Neural progenitor cell (in vitro differentiated cells): ENCODE data around the gene TOGARAM1. TPM values are rescaled to one million over a fixed set of nuclear protein-coding genes. Genes with fewer than 3 reads are reported as not detected.

Experiments used
- DNase-seq: peaks from one replicate; pipeline ENCODE4 v3.0.0-alpha.2; 2016; ENCODE audit warnings: low spot score
- H2AFZ ChIP-seq: fragments of 200-600 bp; sonication (generic); replicated peaks from 2 replicates; pipeline ENCODE4 v1.6.1; 2016; ENCODE audit warnings: antibody characterized with exemption
- H3F3A ChIP-seq: fragments of 200-600 bp; sonication (generic); 2 replicates; pipeline ENCODE4 v1.6.1; 2016; ENCODE audit warnings: antibody characterized with exemption, low read depth
- H3K27ac ChIP-seq: fragments of 200-600 bp; sonication (generic); 2 replicates; pipeline ENCODE4 v1.5.1; 2016; ENCODE audit warnings: mild to moderate bottlenecking
- H3K27me3 ChIP-seq: fragments of 200-600 bp; sonication (generic); 2 replicates; pipeline ENCODE4 v1.6.1; 2016; ENCODE audit warnings: mild to moderate bottlenecking, moderate library complexity
- H3K36me3 ChIP-seq: fragments of 200-600 bp; sonication (generic); 2 replicates; pipeline ENCODE4 v1.5.1; 2016
- H3K4me1 ChIP-seq: fragments of 200-600 bp; sonication (generic); 2 replicates; pipeline ENCODE4 v1.6.1; 2016; ENCODE audit warnings: mixed run types
- H3K4me2 ChIP-seq: fragments of 200-600 bp; sonication (generic); 2 replicates; pipeline ENCODE4 v1.6.1; 2016
- H3K4me3 ChIP-seq: fragments of 200-600 bp; sonication (generic); 2 replicates; pipeline ENCODE4 v1.5.1; 2016
- H3K79me2 ChIP-seq: fragments of 200-600 bp; sonication (generic); 2 replicates; pipeline ENCODE4 v1.6.1; 2016; ENCODE audit warnings: low read depth
- H3K9ac ChIP-seq: fragments of 200-600 bp; sonication (generic); 2 replicates; pipeline ENCODE4 v1.6.1; 2016
- H3K9me3 ChIP-seq: fragments of 200-600 bp; sonication (generic); 2 replicates; pipeline ENCODE4 v1.5.1; 2016; ENCODE audit warnings: low read depth
- H4K20me1 ChIP-seq: fragments of 200-600 bp; sonication (generic); 2 replicates; pipeline ENCODE4 v1.6.1; 2016; ENCODE audit warnings: low read depth
- H3K27ac Mint-ChIP-seq: 3 replicates; pipeline ENCODE4 v1.8.0; 2021; ENCODE audit warnings: mixed read lengths
- H3K27me3 Mint-ChIP-seq: 2 replicates; pipeline ENCODE4 v1.8.0; 2022; ENCODE audit warnings: low read depth, mild to moderate bottlenecking, inconsistent platforms, moderate library complexity, mixed read lengths; ENCODE audit not compliant: insufficient read depth
- H3K36me3 Mint-ChIP-seq: 3 replicates; pipeline ENCODE4 v1.8.0; 2021; ENCODE audit warnings: mixed read lengths
- H3K4me1 Mint-ChIP-seq: 3 replicates; pipeline ENCODE4 v1.8.0; 2021; ENCODE audit warnings: mixed read lengths
- H3K4me3 Mint-ChIP-seq: 3 replicates; pipeline ENCODE4 v1.8.0; 2021; ENCODE audit warnings: mild to moderate bottlenecking, moderate library complexity, mixed read lengths
- H3K9me3 Mint-ChIP-seq: 3 replicates; pipeline ENCODE4 v1.8.0; 2020; ENCODE audit warnings: mixed read lengths
- CTCF ChIP-seq: fragments of 200-600 bp; sonication (generic); IDR thresholded peaks from 2 replicates; pipeline ENCODE4 v1.5.1; 2017; ENCODE audit warnings: antibody characterized with exemption, mild to moderate bottlenecking
- EZH2 ChIP-seq: fragments of 200-600 bp; sonication (generic); IDR thresholded peaks from 2 replicates; pipeline ENCODE4 v1.6.1; 2017; ENCODE audit warnings: antibody characterized with exemption, mild to moderate bottlenecking, moderate library complexity
- EZH2phosphoT487 ChIP-seq: fragments of 200-600 bp; sonication (generic); IDR thresholded peaks from 2 replicates; pipeline ENCODE4 v1.6.1; 2017; ENCODE audit warnings: antibody characterized with exemption
- total RNA-seq: library from RNA; depleted of rRNA; stranded (reverse); fragments of >200 nt; gene quantifications from 2 replicates; pipeline ENCODE4 v1.2.3, GENCODE V29; 2015; ENCODE audit warnings: low replicate concordance

The TOGARAM1 gene
- total RNA-seq, 1 donor from 2014 or later, result 23.1 TPM

DNA sequence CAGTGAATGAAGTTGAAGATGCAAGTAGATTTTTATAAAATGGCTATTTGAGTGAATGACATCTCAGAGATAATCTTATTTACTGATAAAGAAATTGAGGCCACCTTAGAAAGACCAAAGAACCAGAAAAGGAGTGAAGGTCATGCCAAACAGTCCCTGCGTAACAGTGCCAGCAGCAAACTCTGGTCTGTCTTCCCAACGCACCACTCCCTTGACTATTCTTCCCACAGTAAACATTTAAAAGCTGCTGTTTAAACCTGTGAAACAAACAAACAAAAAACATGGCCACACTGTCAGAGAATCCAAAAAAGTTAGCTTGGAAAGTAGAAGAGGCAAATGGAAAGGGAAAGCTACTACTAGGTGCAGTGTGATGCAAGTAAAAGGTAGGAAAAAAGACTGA is 120.4 kb downstream of the TOGARAM1 start:
- H3K4me2 ChIP-seq, result no peak overlapping the region
- H3K27me3 Mint-ChIP-seq, result no peaks in the 10 kb centered on the region
- TF ChIP-seq CTCF (no peak), EZH2phosphoT487 (no peak), EZH2 (no peak)
- H3K4me1 ChIP-seq, result peaks cover 21% of the 10 kb centered on the region
- H2AFZ ChIP-seq, result peak overlapping the region; percentile 93
- H3K9ac ChIP-seq, result no peak overlapping the region
- H3F3A ChIP-seq, result no peaks in the 10 kb centered on the region
- no peaks in the 10 kb centered on the region for H3K27me3 ChIP-seq
- H3K4me3 ChIP-seq, result no peak overlapping the region
- H3K79me2 ChIP-seq, result peaks cover 35% of the 10 kb centered on the region
- H3K4me3 Mint-ChIP-seq, result peak overlapping the region; percentile 8
- no peak for DNase-seq
- no peaks in the 10 kb centered on the region for H3K9me3 ChIP-seq
- H3K27ac ChIP-seq, result no peak overlapping the region
- H3K36me3 ChIP-seq, result no peaks in the 10 kb centered on the region
- peaks cover 9% of the 10 kb centered on the region for H3K36me3 Mint-ChIP-seq
- H3K27ac Mint-ChIP-seq, result no peak overlapping the region
- peaks cover 2% of the 10 kb centered on the region for H3K9me3 Mint-ChIP-seq
- peaks cover 32% of the 10 kb centered on the region for H4K20me1 ChIP-seq
- peaks cover 21% of the 10 kb centered on the region for H3K4me1 Mint-ChIP-seq

DNA sequence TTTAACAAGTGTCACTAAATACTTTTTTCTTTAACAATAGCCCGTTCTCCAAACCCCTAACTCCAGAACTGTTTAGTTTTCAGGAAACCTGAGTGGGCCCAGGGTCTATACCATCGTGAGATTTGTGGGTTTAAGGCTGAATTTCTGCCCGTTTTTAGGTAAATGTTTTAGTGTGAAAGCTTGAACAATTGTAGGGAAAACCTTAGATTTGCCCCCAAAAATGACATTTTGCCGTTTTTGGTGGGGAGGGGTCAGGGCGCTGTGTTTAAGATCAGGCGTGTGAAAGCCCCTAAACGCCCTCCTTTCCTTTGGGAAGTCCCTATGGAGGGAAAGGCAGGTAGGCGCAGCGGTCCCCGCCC is 121.6 kb downstream of the TOGARAM1 start:
- peak overlapping the region; percentile 87 for H3K4me2 ChIP-seq
- no peaks in the 10 kb centered on the region for H3K36me3 ChIP-seq
- peak overlapping the region; percentile 79 for H3K4me3 ChIP-seq
- peak overlapping the region; percentile 84 for H3K4me3 Mint-ChIP-seq
- peaks cover 2% of the 10 kb centered on the region for H3K9me3 Mint-ChIP-seq
- DNase-seq, result peak; percentile 5
- no peaks in the 10 kb centered on the region for H3K27me3 ChIP-seq
- H3K4me1 Mint-ChIP-seq, result peaks cover 24% of the 10 kb centered on the region
- no peaks in the 10 kb centered on the region for H3K27me3 Mint-ChIP-seq
- H3K27ac Mint-ChIP-seq, result no peak overlapping the region
- H3K27ac ChIP-seq, result no peak overlapping the region
- peaks cover 44% of the 10 kb centered on the region for H4K20me1 ChIP-seq
- peak overlapping the region; percentile 99 for H2AFZ ChIP-seq
- H3F3A ChIP-seq, result no peaks in the 10 kb centered on the region
- no peak overlapping the region for H3K9ac ChIP-seq
- H3K79me2 ChIP-seq, result peaks cover 47% of the 10 kb centered on the region
- no peak for TF ChIP-seq CTCF
- TF ChIP-seq EZH2, result no peak
- no peak for TF ChIP-seq EZH2phosphoT487
- peaks cover 14% of the 10 kb centered on the region for H3K36me3 Mint-ChIP-seq
- H3K9me3 ChIP-seq, result no peaks in the 10 kb centered on the region
- H3K4me1 ChIP-seq, result peaks cover 21% of the 10 kb centered on the region

GRCh38 chr14:45083976-45084722 is 122.2 kb downstream of the TOGARAM1 start, which contains the start of gene PRPF39:
TSS of gene PRPF39 (plus strand) at chr14:45084116. CDS start at chr14:45095240, 11,124 bp downstream.
- Mint-ChIP-seq H3K9me3 (peaks cover 2% of the 10 kb centered on the region), H3K4me3 (peak within 1 kb of the TSS; percentile 99), H3K36me3 (peaks cover 18% of the 10 kb centered on the region), H3K27ac (peak within 1 kb of the TSS; percentile 96), H3K4me1 (peaks cover 24% of the 10 kb centered on the region), H3K27me3 (no peaks in the 10 kb centered on the region)
- peak; percentile 97 for DNase-seq
- peaks cover 21% of the 10 kb centered on the region for H3K4me1 ChIP-seq
- TF ChIP-seq CTCF, result no peak
- TF ChIP-seq EZH2, result no peak
- TF ChIP-seq EZH2phosphoT487, result no peak
- peak within 1 kb of the TSS; percentile 65 for H3K27ac ChIP-seq
- no peaks in the 10 kb centered on the region for H3K36me3 ChIP-seq
- peak within 1 kb of the TSS; percentile 84 for H3K9ac ChIP-seq
- H3K79me2 ChIP-seq, result peaks cover 52% of the 10 kb centered on the region
- H3K9me3 ChIP-seq, result no peaks in the 10 kb centered on the region
- no peaks in the 10 kb centered on the region for H3K27me3 ChIP-seq
- H3K4me2 ChIP-seq, result peak within 1 kb of the TSS; percentile 87
- H3F3A ChIP-seq, result no peaks in the 10 kb centered on the region
- peaks cover 49% of the 10 kb centered on the region for H4K20me1 ChIP-seq
- H2AFZ ChIP-seq, result peak within 1 kb of the TSS; percentile 99
- H3K4me3 ChIP-seq, result peak within 1 kb of the TSS; percentile 79
